Muscle of leg (tissue), 11 donors: Measurements from ENCODE around the gene MATN3. TPM values are rescaled to one million over a fixed set of nuclear protein-coding genes. Genes with fewer than 3 reads are reported as not detected.

Source experiments
- DNase-seq: peaks from one replicate; pipeline ENCODE4 v3.0.0; 2013
- H3K27ac ChIP-seq: one replicate; pipeline ENCODE4 v1.5.1; 2013; ENCODE audit warnings: mild to moderate bottlenecking, low read length, control low read depth
- H3K27me3 ChIP-seq: one replicate; pipeline ENCODE4 v1.6.1; 2013; ENCODE audit warnings: low read length; ENCODE audit not compliant: control insufficient read depth, insufficient read depth
- H3K36me3 ChIP-seq: one replicate; pipeline ENCODE4 v1.6.1; 2013; ENCODE audit warnings: low read length; ENCODE audit not compliant: control insufficient read depth, insufficient read depth
- H3K4me1 ChIP-seq: one replicate; pipeline ENCODE4 v1.6.1; 2013; ENCODE audit warnings: low read length; ENCODE audit not compliant: control insufficient read depth, insufficient read depth
- H3K4me3 ChIP-seq: one replicate; pipeline ENCODE4 v1.5.1; 2013; ENCODE audit warnings: low read length, control low read depth
- H3K9me3 ChIP-seq: replicated peaks from 2 replicates; pipeline ENCODE4 v1.6.1; 2013; ENCODE audit warnings: low read depth, low read length; ENCODE audit not compliant: control insufficient read depth
- WGBS: methylation state at CpG from one replicate; pipeline ENCODE4 v1.1.5; 2013; ENCODE audit warnings: missing lambda C conversion rate; ENCODE audit not compliant: insufficient coverage; 5-methylcytosine and 5-hydroxymethylcytosine counted together
- polyA plus RNA-seq, 8 donors: library from polyadenylated mRNA; unstranded; fragments of 120-200 nt; gene quantifications; one replicate each; pipeline versions ENCODE4 v1.2.1 to v1.2.3, GENCODE V29; 2013; ENCODE audit warnings: inconsistent platforms in 1 of 8, low replicate concordance in 1 of 8; ENCODE audit not compliant: insufficient read length in 8 of 8, insufficient read depth in 1 of 8
- total RNA-seq: library from RNA; stranded (reverse); fragments of 120-200 nt; gene quantifications from one replicate; pipeline ENCODE4 v1.2.4, GENCODE V29; 2013

Gene MATN3
- total and polyA plus RNA-seq, 9 donors, result 0.31 to 2.3 (median 1.0) TPM

GRCh38 chr2:20005891-20006470, 6.5 kb downstream of the MATN3 start:
- no peak overlapping the region for H3K4me3 ChIP-seq
- H3K36me3 ChIP-seq, result no peaks in the 10 kb centered on the region
- H3K4me1 ChIP-seq, result no peaks in the 10 kb centered on the region
- no peak for DNase-seq
- 92% methylated on average over 17 of the region's 17 CpGs for WGBS
- no peaks in the 10 kb centered on the region for H3K9me3 ChIP-seq
- no peak overlapping the region for H3K27ac ChIP-seq
- H3K27me3 ChIP-seq, result peaks cover 2% of the 10 kb centered on the region

GRCh38 chr2:20005067-20005627, 7.3 kb downstream of the MATN3 start:
- WGBS, result 90% methylated on average over 2 of the region's 10 CpGs
- no peak for DNase-seq
- Histone ChIP-seq H3K27ac (no peak overlapping the region), H3K9me3 (no peaks in the 10 kb centered on the region), H3K27me3 (peaks cover 2% of the 10 kb centered on the region), H3K4me3 (no peak overlapping the region), H3K36me3 (no peaks in the 10 kb centered on the region), H3K4me1 (no peaks in the 10 kb centered on the region)

GRCh38 chr2:20001361-20001863, 11.1 kb downstream of the MATN3 start:
- H3K27ac ChIP-seq, result no peak overlapping the region
- DNase-seq, result no peak
- H3K27me3 ChIP-seq, result no peaks in the 10 kb centered on the region
- no peaks in the 10 kb centered on the region for H3K9me3 ChIP-seq
- no peaks in the 10 kb centered on the region for H3K36me3 ChIP-seq
- H3K4me1 ChIP-seq, result no peaks in the 10 kb centered on the region
- H3K4me3 ChIP-seq, result no peak overlapping the region
- WGBS, result no CpG with 5 or more reads among the region's 2 CpGs

GRCh38 chr2:19993731-19994130, 18.7 kb downstream of the MATN3 start:
- Histone ChIP-seq H3K27ac (no peak overlapping the region), H3K36me3 (no peaks in the 10 kb centered on the region), H3K4me3 (no peak overlapping the region), H3K27me3 (peaks cover 7% of the 10 kb centered on the region), H3K4me1 (peaks cover 4% of the 10 kb centered on the region), H3K9me3 (no peaks in the 10 kb centered on the region)
- no peak for DNase-seq

GRCh38 chr2:19991895-19992294, 20.6 kb downstream of the MATN3 start:
- no peaks in the 10 kb centered on the region for H3K9me3 ChIP-seq
- H3K27me3 ChIP-seq, result peaks cover 7% of the 10 kb centered on the region
- no peak overlapping the region for H3K4me3 ChIP-seq
- H3K27ac ChIP-seq, result no peak overlapping the region
- DNase-seq, result no peak
- peaks cover 4% of the 10 kb centered on the region for H3K4me1 ChIP-seq
- H3K36me3 ChIP-seq, result no peaks in the 10 kb centered on the region
- WGBS, result no CpG with 5 or more reads among the region's 1 CpG

- Histone ChIP-seq H3K27ac (no peak overlapping the region), H3K9me3 (no peaks in the 10 kb centered on the region), H3K27me3 (peaks cover 7% of the 10 kb centered on the region), H3K4me3 (peak overlapping the region; percentile 81), H3K36me3 (no peaks in the 10 kb centered on the region), H3K4me1 (peaks cover 4% of the 10 kb centered on the region)
- no peak for DNase-seq
- 38% methylated on average over 2 of the region's 10 CpGs for WGBS
Measured at GRCh38 chr2:19990416-19990728, 22.1 kb downstream of the MATN3 start.

- Histone ChIP-seq H3K4me3 (peak within 1 kb of the TSS; percentile 81), H3K4me1 (peaks cover 4% of the 10 kb centered on the region), H3K36me3 (peaks cover 2% of the 10 kb centered on the region), H3K27ac (peak within 1 kb of the TSS; percentile 62), H3K27me3 (peaks cover 7% of the 10 kb centered on the region), H3K9me3 (no peaks in the 10 kb centered on the region)
- under 1% methylated on average over 64 of the region's 70 CpGs for WGBS
- DNase-seq, result peak; percentile 88
Measured at GRCh38 chr2:19989667-19990415, 22.6 kb downstream of the MATN3 start, which contains the start of gene WDR35. Gene WDR35 (minus strand): TSS chr2:19990105. CDS start chr2:19990015, 90 bp downstream.

- WGBS, result 5% methylated on average over 3 of the region's 8 CpGs
- Histone ChIP-seq H3K36me3 (peaks cover 4% of the 10 kb centered on the region), H3K27me3 (peaks cover 7% of the 10 kb centered on the region), H3K9me3 (no peaks in the 10 kb centered on the region), H3K4me1 (peaks cover 4% of the 10 kb centered on the region), H3K27ac (no peak overlapping the region), H3K4me3 (peak overlapping the region; percentile 81)
- DNase-seq, result peak; percentile 12
Measured at GRCh38 chr2:19989342-19989666, 23.2 kb downstream of the MATN3 start.

GRCh38 chr2:19988600-19988999, 23.9 kb downstream of the MATN3 start:
- no peaks in the 10 kb centered on the region for H3K9me3 ChIP-seq
- peaks cover 7% of the 10 kb centered on the region for H3K27me3 ChIP-seq
- no peak overlapping the region for H3K27ac ChIP-seq
- no CpG with 5 or more reads among the region's 2 CpGs for WGBS
- peaks cover 4% of the 10 kb centered on the region for H3K36me3 ChIP-seq
- no peak for DNase-seq
- peaks cover 4% of the 10 kb centered on the region for H3K4me1 ChIP-seq
- no peak overlapping the region for H3K4me3 ChIP-seq

GRCh38 chr2:19987936-19988335, 24.5 kb downstream of the MATN3 start:
- H3K36me3 ChIP-seq, result peaks cover 4% of the 10 kb centered on the region
- no peaks in the 10 kb centered on the region for H3K9me3 ChIP-seq
- WGBS, result 100% methylated on average over 2 of the region's 5 CpGs
- no peak overlapping the region for H3K4me3 ChIP-seq
- no peak for DNase-seq
- peaks cover 7% of the 10 kb centered on the region for H3K27me3 ChIP-seq
- H3K4me1 ChIP-seq, result peaks cover 4% of the 10 kb centered on the region
- H3K27ac ChIP-seq, result no peak overlapping the region
